Suprapubic skin (tissue), 4 donors: ENCODE results near the gene REELD1. TPM values are rescaled to one million over a fixed set of nuclear protein-coding genes. Genes with fewer than 3 reads are reported as not detected.

ENCODE experiments used
- DNase-seq, 2 donors: peaks; one replicate each; pipeline ENCODE4 v3.0.0-alpha.2; 2019; ENCODE audit warnings: low spot score in 2 of 2
- H3K27ac ChIP-seq: fragments of 200-600 bp; sonication (generic); one replicate; pipeline ENCODE4 v1.5.1; 2019
- H3K27me3 ChIP-seq: fragments of 200-600 bp; sonication (generic); one replicate; pipeline ENCODE4 v1.5.1; 2019
- H3K36me3 ChIP-seq: fragments of 200-600 bp; sonication (generic); one replicate; pipeline ENCODE4 v1.5.1; 2019
- H3K4me1 ChIP-seq: fragments of 200-600 bp; sonication (generic); one replicate; pipeline ENCODE4 v1.5.1; 2019
- H3K4me3 ChIP-seq: fragments of 200-600 bp; sonication (generic); one replicate; pipeline ENCODE4 v1.5.1; 2019; ENCODE audit warnings: mild to moderate bottlenecking
- H3K9me3 ChIP-seq: fragments of 200-600 bp; sonication (generic); one replicate; pipeline ENCODE4 v1.5.1; 2019
- CTCF ChIP-seq, 2 donors: fragments of 200-600 bp in 1 of 2; fragments of 450-650 bp in 1 of 2; sonication (generic) in 1 of 2; IDR thresholded peaks; one replicate each; pipeline ENCODE4 v1.5.1; 2016 to 2019; ENCODE audit warnings: antibody characterized with exemption in 2 of 2, mild to moderate bottlenecking in 1 of 2, moderate library complexity in 1 of 2
- EP300 ChIP-seq: sonication (generic); formaldehyde crosslinking; IDR thresholded peaks from one replicate; pipeline ENCODE4 v1.6.1; 2017; ENCODE audit warnings: antibody characterized with exemption
- POLR2A ChIP-seq, 2 donors: fragments of 450-650 bp; IDR thresholded peaks; one replicate each; pipeline ENCODE4 v1.6.1; 2017; ENCODE audit warnings: antibody characterized with exemption in 2 of 2, mild to moderate bottlenecking in 2 of 2, moderate library complexity in 2 of 2
- POLR2AphosphoS5 ChIP-seq, 3 donors: sonication (generic); formaldehyde crosslinking; IDR thresholded peaks; one replicate each; pipeline ENCODE4 v1.6.1; 2017; ENCODE audit warnings: antibody characterized with exemption in 3 of 3
- WGBS: methylation state at CpG from one replicate; pipeline ENCODE4 v1.1.5; 2018; 5-methylcytosine and 5-hydroxymethylcytosine counted together
- total RNA-seq, 4 donors: library from RNA; depleted of rRNA; stranded (reverse); fragments of >200 nt; gene quantifications; one replicate each; pipeline ENCODE4 v1.1.0, GENCODE V29; 2016

The REELD1 gene
- total RNA-seq, 4 donors from 2014 or later = 2.0 TPM; not detected in 3

- TF ChIP-seq POLR2AphosphoS5 (IDR thresholded peaks at IDR 0.05) = no peak
- TF ChIP-seq POLR2A (IDR thresholded peaks at IDR 0.05) = no peak
- TF ChIP-seq CTCF (IDR thresholded peaks at IDR 0.05) = no peak
- no peak for TF ChIP-seq EP300
- Histone ChIP-seq H3K27ac (no peak overlapping the region), H3K36me3 (no peaks in the 10 kb centered on the region), H3K4me1 (peaks cover 36% of the 10 kb centered on the region), H3K9me3 (no peaks in the 10 kb centered on the region), H3K4me3 (no peak overlapping the region), H3K27me3 (no peaks in the 10 kb centered on the region)
- DNase-seq = no peak
- WGBS = 63% methylated on average over 4 of the region's 4 CpGs
Measured at GRCh38 chr4:146245850-146246249, 31.5 kb downstream of the REELD1 start.

DNA sequence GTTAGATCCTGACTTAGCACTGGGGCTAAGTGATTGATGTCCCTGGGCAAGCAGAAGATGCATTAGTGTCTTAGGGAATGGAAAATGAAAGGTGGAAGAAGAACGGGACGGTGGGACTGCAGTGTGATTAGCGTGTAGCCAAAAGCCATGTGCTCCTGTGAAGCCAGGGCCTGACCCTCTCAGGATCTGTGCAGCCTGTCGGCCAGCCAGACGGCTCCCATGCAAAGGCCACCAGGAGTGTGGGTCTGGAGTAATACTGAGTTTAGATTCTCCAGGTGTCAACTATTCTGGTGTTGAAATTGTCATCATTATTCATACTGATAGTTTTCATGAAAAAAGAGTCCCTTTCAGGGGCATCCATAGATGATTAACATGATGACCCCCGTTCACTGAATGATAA, 32.0 kb downstream of the REELD1 start:
- H3K27ac ChIP-seq = no peak overlapping the region
- no peaks in the 10 kb centered on the region for H3K36me3 ChIP-seq
- no peak overlapping the region for H3K4me3 ChIP-seq
- no peaks in the 10 kb centered on the region for H3K9me3 ChIP-seq
- TF ChIP-seq POLR2AphosphoS5 (IDR thresholded peaks at IDR 0.05) = no peak
- no peak for TF ChIP-seq EP300
- TF ChIP-seq POLR2A (IDR thresholded peaks at IDR 0.05) = no peak
- no peak for TF ChIP-seq CTCF (IDR thresholded peaks at IDR 0.05)
- 84% methylated on average over 6 of the region's 6 CpGs for WGBS
- no peak for DNase-seq
- H3K4me1 ChIP-seq = peaks cover 30% of the 10 kb centered on the region
- H3K27me3 ChIP-seq = no peaks in the 10 kb centered on the region

DNA sequence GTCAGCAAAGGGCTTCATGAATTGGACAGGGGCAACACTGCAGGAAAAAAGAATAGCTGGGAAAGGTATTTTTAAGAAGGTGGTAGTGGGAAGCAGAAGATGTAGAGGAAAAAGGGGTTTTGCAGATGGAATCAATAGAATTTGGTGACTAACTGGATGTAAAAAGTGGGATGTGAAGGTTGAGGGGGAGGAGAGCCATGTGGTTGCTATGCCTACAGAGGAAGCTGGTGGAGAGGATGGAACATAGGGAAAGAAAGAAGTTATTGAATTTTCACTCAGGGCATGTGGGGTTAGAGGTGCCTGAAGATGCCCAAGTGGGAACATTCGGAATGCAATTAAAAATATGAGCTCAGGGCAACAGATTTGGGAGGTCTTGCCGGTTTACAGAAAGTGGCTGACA, 33.0 kb downstream of the REELD1 start:
- Histone ChIP-seq H3K4me1 (peaks cover 22% of the 10 kb centered on the region), H3K27me3 (no peaks in the 10 kb centered on the region), H3K4me3 (no peak overlapping the region), H3K9me3 (no peaks in the 10 kb centered on the region), H3K36me3 (no peaks in the 10 kb centered on the region), H3K27ac (no peak overlapping the region)
- TF ChIP-seq EP300 (no peak), POLR2AphosphoS5 (IDR thresholded peaks at IDR 0.05) (no peak), CTCF (IDR thresholded peaks at IDR 0.05) (no peak)
- DNase-seq = no peak
- 62% methylated on average over 2 of the region's 2 CpGs for WGBS

- TF ChIP-seq POLR2AphosphoS5 (IDR thresholded peaks at IDR 0.05) = no peak
- TF ChIP-seq CTCF (IDR thresholded peaks at IDR 0.05) = no peak
- no peak for TF ChIP-seq POLR2A (IDR thresholded peaks at IDR 0.05)
- DNase-seq = no peak
- Histone ChIP-seq H3K4me3 (no peak overlapping the region), H3K27ac (no peak overlapping the region), H3K4me1 (no peaks in the 10 kb centered on the region), H3K36me3 (no peaks in the 10 kb centered on the region), H3K9me3 (no peaks in the 10 kb centered on the region), H3K27me3 (no peaks in the 10 kb centered on the region)
- 88% methylated on average over 5 of the region's 5 CpGs for WGBS
Measured at GRCh38 chr4:146252969-146253611, 38.8 kb downstream of the REELD1 start.

DNA sequence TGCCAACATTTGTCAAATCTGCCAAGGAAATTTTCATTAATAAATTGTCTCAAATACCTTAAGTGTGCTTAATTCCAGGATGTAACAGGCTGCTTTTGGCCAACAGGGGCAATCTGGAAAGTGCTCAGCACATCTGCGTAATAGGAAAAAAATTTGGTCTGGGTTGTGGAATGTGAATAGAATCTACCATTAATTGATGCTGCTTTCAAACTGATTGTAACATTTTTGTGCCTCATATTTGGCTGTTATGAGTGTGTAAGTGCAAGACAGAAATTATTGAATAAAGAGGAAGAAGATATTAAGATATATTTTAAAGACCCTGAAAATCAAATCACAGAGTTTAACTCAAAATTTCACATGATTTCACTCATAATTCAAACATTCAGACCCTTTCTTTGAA, 41.1 kb downstream of the REELD1 start:
- WGBS = 86% methylated on average over 1 of the region's 1 CpG
- Histone ChIP-seq H3K4me3 (no peak overlapping the region), H3K27ac (no peak overlapping the region), H3K9me3 (no peaks in the 10 kb centered on the region), H3K36me3 (no peaks in the 10 kb centered on the region), H3K27me3 (no peaks in the 10 kb centered on the region), H3K4me1 (no peaks in the 10 kb centered on the region)
- TF ChIP-seq EP300 = no peak
- DNase-seq = no peak

DNA sequence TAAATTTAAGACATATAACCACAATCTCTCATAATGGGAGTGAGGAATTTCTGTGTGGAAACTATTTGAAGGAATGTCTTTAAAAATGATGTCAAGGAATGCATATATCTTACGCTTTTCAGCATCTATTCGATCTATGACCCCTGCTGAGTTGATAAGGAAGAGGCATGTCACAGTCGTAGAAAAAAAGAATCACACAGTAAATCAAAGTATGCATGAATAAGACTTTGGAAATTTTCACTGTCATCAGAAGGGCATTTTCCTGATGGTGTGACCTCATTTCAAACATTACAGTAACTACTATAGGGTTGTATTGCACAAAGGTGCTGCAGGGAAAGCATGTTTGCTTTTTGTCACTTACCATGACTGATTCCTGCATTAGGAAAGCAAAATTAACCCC, 41.5 kb downstream of the REELD1 start:
- Histone ChIP-seq H3K27ac (no peak overlapping the region), H3K36me3 (no peaks in the 10 kb centered on the region), H3K4me3 (no peak overlapping the region), H3K27me3 (no peaks in the 10 kb centered on the region), H3K9me3 (no peaks in the 10 kb centered on the region), H3K4me1 (no peaks in the 10 kb centered on the region)
- WGBS = 65% methylated on average over 3 of the region's 3 CpGs
- TF ChIP-seq EP300 (no peak), POLR2AphosphoS5 (IDR thresholded peaks at IDR 0.05) (no peak), POLR2A (IDR thresholded peaks at IDR 0.05) (no peak), CTCF (IDR thresholded peaks at IDR 0.05) (no peak)
- DNase-seq = no peak
